GM18502 (cell line): Measurements from ENCODE around the gene SDK2.
A peak's percentile ranks its signal among the peaks of the same experiment; 100 is the strongest.

Experiments used
- ATAC-seq: cut with Tn5 transposase; IDR thresholded peaks from one replicate; pipeline ENCODE4 v1.9.1; 2021; ENCODE audit warnings: mild to moderate bottlenecking; ENCODE audit not compliant: unreplicated experiment, poor library complexity

SDK2 gene

GRCh38 chr17:73591296-73592078 lies 52.8 kb downstream of the SDK2 start:
- peak; percentile 76 for ATAC-seq

- ATAC-seq, result no peak
Measured at GRCh38 chr17:73589363-73589980, 54.8 kb downstream of the SDK2 start.

- ATAC-seq, result no peak
Measured at GRCh38 chr17:73588891-73589290, 55.4 kb downstream of the SDK2 start.

- ATAC-seq, result no peak
Measured at GRCh38 chr17:73588301-73588846, 55.9 kb downstream of the SDK2 start.

- ATAC-seq, result no peak
Measured at GRCh38 chr17:73586921-73587602, 57.2 kb downstream of the SDK2 start.

- no peak for ATAC-seq
Measured at GRCh38 chr17:73586275-73586832, 57.9 kb downstream of the SDK2 start.

GRCh38 chr17:73585583-73585982 lies 58.7 kb downstream of the SDK2 start:
- ATAC-seq, result no peak

- no peak for ATAC-seq
Measured at GRCh38 chr17:73584987-73585386, 59.3 kb downstream of the SDK2 start.

- ATAC-seq, result no peak
Measured at GRCh38 chr17:73584049-73584448, 60.2 kb downstream of the SDK2 start.

GRCh38 chr17:73582821-73583220 lies 61.4 kb downstream of the SDK2 start:
- no peak for ATAC-seq

GRCh38 chr17:73582359-73582758 lies 61.9 kb downstream of the SDK2 start:
- no peak for ATAC-seq

GRCh38 chr17:73581379-73581778 lies 62.9 kb downstream of the SDK2 start:
- ATAC-seq, result no peak

GRCh38 chr17:73580073-73580710 lies 64.1 kb downstream of the SDK2 start:
- ATAC-seq, result no peak

GRCh38 chr17:73576556-73577098 lies 67.6 kb downstream of the SDK2 start:
- no peak for ATAC-seq

- no peak for ATAC-seq
Measured at GRCh38 chr17:73575470-73576221, 68.6 kb downstream of the SDK2 start.

GRCh38 chr17:73571511-73572130 lies 72.6 kb downstream of the SDK2 start:
- ATAC-seq, result no peak

- no peak for ATAC-seq
Measured at GRCh38 chr17:73569762-73570319, 74.4 kb downstream of the SDK2 start.

- ATAC-seq, result no peak
Measured at GRCh38 chr17:73568934-73569333, 75.3 kb downstream of the SDK2 start.
